HG02938 (cell line): ENCODE measurements around the gene ZFPM1.

Experiments
- ATAC-seq: cut with Tn5 transposase; IDR thresholded peaks from one replicate; pipeline ENCODE4 v1.9.1; 2021; ENCODE audit warnings: mild to moderate bottlenecking, moderate library complexity; ENCODE audit not compliant: unreplicated experiment

The ZFPM1 gene

DNA sequence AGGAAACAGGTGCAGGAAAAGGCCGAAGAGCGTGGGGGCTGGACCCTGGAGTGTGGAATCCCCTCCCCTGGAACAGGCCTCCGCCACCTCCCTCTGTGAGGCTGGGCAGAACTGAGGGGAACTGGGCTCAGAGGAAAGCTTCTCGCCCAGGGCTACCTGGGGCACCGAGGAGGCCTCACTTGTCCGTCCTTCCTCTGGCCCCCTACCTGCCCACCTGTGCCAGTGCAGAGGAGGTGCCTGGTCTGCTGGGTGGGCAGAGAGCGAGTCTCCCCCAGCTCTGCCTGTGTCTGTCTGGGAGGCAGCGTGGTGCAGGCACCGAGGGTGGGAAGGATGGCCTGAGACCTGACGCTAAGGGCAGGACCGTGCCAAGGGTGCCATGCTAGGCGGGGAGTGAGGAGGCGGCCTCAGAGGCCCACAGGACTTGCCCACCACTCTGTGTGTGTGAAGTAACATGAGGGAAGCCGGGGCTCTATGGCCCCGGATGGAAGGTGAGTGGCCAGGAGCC is 42.2 kb downstream of the ZFPM1 start:
- no peak for ATAC-seq

GRCh38 chr16:88497561-88498462 is 44.7 kb downstream of the ZFPM1 start:
- no peak for ATAC-seq

GRCh38 chr16:88498576-88499208 is 45.6 kb downstream of the ZFPM1 start:
- no peak for ATAC-seq

DNA sequence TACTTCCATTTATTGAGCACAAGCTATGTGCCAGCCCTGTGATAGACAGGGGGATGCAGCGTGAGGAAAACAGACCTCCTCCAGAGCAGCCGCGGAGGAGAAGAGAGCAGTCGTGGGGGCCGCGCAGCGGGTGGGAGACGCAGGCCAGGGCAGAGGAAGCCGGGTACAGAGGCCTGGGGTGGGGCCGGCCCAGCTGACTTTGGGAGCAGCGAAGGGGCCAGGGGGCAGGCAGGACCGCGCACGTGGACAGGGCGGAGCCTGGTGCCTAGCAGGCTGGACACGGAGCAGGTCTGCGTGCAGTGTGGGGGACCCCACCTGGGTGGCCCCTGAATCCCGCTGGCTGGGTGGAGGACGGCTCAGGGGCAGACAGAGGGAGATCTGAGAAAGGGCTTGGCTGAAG is 46.2 kb downstream of the ZFPM1 start:
- ATAC-seq: no peak

DNA sequence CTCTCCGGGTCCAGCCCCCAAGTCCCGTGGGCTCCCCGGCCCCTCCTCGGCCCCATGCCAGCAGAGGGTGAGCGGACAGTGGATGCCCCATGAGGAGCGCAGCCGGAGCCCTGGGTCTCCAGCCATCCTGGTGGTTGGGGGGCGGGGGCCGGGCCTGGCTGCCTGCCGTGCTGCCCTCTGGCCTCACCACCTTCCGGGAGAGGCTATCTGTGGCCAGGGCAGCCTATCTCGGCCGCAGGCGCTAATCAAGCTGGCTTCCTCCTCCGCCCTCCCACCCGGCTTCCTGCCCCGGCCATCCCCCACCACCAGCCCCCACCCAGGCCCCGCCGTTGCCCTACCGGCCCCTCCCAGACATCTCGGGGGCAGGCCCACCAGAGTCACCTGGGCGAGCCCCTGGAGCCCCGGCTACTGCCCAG is 46.8 kb downstream of the ZFPM1 start:
- ATAC-seq: no peak

GRCh38 chr16:88500255-88500661 is 47.2 kb downstream of the ZFPM1 start:
- ATAC-seq: no peak

DNA sequence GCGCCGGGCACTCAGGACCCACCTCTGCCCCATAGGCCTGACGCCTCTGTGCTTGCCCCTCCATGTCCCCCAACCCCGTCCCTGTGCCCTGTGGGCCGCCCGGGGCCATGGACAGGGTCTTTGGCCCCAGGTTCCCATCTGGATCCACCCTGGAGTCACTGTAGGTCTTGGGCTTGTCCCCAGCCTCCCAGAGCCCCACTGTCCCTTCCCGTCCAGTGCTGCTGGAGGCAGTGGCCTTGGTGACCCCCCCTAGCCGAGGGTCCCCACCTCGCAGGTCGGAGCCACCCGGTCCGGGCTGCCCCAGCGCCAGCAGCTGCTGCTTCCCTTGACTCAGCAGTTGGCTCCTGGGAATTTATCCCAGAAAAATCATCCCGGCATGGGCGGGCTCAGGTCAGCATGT is 49.3 kb downstream of the ZFPM1 start:
- no peak for ATAC-seq

DNA sequence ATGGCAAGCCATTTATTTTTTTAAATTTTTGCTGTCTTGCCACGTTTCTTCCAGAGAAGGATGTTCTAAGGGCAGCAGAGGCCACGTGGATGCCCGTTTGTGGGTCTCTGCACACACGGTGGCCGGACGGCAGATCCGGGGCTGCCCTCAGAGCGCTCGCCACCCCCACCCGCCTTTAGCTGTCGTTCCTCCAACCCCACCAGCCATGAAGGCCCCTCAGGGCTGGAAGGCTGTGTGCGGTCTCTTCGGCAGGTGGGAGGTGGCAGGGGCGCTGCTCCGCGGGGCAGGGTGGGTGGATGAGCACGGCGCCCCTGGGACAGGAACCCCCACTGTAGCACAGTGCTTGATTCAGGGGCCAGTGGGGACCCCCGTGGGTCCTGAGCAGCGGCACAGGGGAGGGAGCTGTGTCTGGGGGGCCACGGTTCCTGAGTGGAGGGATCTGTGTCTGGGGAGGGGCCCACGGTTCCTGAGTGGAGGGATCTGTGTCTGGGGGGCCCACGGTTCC is 49.7 kb downstream of the ZFPM1 start:
- ATAC-seq: no peak

DNA sequence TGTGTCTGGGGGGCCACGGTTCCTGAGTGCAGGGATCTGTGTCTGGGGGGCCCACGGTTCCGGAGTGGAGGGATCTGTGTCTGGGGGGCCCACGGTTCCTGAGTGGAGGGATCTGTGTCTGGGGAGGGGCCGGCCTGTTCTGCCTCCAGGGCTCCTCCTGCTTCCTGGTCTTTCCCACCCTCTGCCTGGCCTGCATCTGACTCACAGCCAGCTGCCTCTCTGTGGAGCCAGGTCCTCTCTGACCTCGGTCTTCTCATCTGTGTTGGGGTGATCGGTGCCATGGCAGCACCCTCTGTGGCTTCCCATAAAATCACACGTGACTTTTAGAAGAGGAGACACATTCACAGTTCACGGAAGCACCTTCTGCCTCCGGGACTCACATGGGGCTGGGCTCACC is 50.3 kb downstream of the ZFPM1 start:
- ATAC-seq: no peak

- no peak for ATAC-seq
Observed at GRCh38 chr16:88503771-88504488, 50.9 kb downstream of the ZFPM1 start.

DNA sequence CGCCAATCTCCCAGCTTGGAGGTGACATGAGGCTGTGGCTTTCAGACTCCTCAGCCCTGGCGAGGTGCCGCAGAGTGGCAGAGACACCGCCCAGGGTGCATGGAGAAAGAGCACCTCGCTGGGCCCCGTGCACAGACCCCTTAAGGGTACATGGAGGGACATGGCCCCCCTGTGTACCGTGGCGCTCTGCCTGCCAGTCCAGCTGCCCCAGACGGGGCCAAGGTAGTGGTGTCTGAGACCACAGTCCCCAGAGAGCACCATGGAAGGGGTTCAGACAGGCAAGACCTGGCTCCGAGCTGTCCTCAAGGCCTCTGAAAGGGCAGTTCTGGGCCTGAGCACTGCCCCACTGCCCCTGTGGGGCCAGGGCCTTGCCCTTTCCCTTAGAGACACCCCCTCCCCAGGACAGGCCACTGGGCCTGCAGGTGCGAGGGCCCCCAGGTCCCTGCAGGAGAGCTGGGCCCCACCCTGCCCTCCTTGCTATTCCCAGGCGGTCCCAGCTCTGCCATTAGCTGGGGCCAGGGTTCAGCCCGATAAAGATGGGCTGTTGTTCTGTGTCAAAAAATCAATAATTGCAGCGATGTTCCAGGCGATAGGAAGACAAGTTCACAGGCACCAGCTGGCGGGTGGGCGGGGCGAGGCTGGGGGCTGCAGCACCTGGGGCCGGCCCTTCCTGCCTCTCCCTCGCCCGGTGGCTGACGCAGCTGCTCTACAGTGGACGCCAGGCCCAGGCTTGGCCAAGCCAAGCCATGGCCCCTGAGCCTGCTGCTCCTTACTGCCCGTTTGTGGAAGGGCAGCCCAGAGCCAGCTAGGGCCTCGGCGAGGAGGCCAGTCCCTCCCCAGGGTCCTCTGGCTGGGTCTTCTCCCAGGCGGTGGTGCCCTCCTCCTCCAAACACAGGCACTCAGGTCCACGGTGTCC is 51.7 kb downstream of the ZFPM1 start:
- ATAC-seq: no peak

- no peak for ATAC-seq
Observed at GRCh38 chr16:88505405-88506082, 52.5 kb downstream of the ZFPM1 start.

DNA sequence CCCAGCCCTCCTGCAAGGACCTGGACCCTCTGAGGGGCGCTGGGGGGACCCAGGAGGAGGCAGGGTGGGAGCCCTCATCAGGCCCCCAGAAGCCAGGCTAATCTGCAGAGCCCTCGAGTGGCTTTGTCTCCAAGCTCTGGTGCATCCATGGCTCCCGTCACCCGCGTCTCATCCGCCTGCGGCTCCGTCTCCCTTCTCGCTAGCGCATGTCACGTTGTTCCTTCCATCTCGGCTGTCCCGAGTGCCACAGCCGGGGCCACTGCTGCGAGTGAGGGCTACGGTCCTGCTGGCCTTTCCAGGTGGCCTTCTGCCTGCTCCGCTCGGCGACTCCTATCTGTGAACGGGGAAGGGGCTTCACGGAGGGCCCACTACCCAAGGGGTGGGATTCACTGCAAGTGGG is 53.6 kb downstream of the ZFPM1 start:
- no peak for ATAC-seq

DNA sequence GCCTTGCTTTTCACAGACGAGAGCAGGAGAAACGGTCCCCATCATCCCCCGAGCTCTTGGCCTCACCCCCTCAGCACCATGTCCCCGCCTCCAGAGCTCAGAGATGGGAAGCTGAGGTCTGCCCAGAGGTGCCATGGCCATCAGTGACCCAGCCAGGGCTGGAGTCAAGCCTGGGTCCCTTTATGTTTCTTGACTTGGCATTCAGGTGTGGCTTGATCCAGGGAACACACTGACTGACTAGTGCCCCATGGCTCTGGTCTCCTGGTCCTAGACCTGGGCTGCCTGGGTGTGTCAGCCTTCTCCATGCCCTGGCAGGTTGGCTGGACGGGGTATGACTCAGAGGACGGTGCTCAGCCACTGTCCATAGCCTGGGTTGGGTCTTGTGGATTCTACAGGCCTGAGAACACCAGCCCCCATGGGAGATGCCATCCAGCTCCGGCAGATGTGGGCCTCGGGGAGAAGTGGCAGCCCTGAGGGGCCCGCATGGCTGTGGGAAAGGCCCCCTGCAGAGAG is 54.2 kb downstream of the ZFPM1 start:
- ATAC-seq: no peak

GRCh38 chr16:88508376-88508867 is 55.3 kb downstream of the ZFPM1 start:
- ATAC-seq: no peak

DNA sequence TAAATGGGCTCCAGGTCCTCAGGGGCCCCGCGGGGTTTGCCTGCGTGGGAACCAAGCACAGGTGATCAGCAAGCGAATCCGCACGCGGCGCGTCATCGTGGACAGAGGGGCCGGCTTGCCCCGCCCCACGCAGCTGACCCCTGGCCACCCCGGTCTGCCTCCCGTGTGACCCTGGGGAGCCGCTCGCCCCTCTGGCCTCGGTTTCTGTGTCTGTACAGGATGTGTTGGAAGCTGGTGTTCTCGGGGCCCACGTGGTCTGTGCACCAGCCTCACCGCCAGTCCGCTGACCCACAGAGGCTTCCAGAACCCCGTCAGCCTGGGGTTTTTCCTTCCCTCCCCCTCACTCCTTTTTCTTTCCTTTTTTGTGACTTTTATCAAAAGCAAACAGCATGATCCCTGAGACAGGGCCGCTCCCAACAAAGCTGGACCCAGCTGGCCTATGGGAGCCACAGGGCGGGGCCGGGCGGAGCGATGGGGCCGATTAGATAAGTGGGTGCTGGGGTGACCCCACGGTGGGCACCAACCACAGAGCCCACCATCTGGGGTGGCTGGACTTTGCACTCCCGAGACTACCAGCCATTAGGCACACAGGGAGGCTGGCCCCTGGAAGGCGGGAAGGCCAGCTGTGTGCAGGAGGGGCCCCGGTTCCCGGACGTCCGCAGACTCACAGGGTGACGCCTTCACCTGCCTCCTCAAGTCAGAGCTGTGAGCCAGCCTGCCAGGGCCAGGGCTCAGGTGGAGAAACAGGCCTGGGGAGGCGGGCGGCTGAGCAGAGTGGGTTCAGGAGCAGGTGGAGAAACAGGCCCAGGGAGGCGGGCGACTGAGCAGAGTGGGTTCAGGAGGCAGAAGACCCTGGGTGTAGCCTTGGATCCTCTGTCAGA is 56.0 kb downstream of the ZFPM1 start:
- no peak for ATAC-seq

DNA sequence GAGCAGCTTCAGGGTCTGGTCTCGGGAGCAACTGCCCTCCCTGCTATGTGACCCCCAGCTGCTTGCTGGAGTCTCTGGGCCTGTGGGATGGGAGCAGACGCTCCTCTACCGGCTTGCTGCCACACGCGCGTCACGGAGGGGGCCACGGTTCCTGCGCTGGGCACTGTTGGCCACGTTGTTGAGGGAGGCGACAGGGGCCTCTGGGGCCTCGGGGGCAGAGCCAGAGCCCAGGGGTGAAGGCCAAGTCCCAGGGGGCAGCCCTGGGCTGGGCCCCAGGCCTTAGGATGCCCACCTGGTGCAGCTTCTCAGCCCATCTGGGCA is 56.6 kb downstream of the ZFPM1 start:
- ATAC-seq: no peak
